GM23248 (cell line): Measurements from ENCODE around the gene KRTAP12-2.

ENCODE experiments used
- EZH2 ChIP-seq: fragments of 200-600 bp; sonication (generic); IDR thresholded peaks from 2 replicates; pipeline ENCODE4 v1.6.1; 2018; ENCODE audit warnings: antibody characterized with exemption, mild to moderate bottlenecking; ENCODE audit not compliant: insufficient read depth, poor library complexity, severe bottlenecking
- EZH2phosphoT487 ChIP-seq: fragments of 200-600 bp; sonication (generic); IDR thresholded peaks from 2 replicates; pipeline ENCODE4 v1.6.1; 2018; ENCODE audit warnings: antibody characterized with exemption, moderate library complexity, mild to moderate bottlenecking, low read depth; ENCODE audit not compliant: insufficient read depth

DNA sequence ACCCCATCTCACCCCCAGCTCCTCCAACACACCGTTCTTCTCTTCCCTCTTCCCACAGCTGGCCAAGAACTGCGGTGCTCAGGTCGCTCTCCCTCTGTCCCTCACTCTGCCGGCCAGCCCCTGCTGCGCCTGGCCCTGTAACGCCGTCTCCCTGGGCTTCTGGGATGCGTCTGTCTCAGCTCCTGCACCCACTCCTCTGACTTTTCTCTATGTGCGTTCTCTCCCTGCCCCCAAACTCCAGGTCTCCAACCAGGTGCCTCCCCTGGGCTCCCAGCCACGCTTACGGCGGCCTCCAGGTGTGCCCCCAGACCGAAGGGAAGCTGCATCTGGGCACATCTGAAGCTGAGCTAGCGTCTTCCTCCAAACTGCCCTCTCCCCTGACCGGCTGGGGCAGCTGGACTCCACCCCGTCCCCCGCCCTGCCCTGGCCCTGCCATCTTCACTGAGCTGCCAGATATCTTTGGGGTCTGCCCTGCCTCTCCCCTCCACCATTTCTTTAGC is 32.8 kb upstream of the KRTAP12-2 start:
- TF ChIP-seq EZH2 = no peak
- TF ChIP-seq EZH2phosphoT487 = no peak
